ENCODE results near the gene CEP170. TPM values are rescaled to one million over a fixed set of nuclear protein-coding genes. Genes with fewer than 3 reads are reported as not detected.
"Not testable (repeated sequence)": the region's sequence is repeated elsewhere in the genome, so short reads cannot be mapped to it uniquely, and the experiment has no call there.

CEP170 gene
- total RNA-seq, 2 donors from 2014 or later = 40.7 to 40.8 TPM

GRCh38 chr1:243107171-243107570 is 147.9 kb downstream of the CEP170 start:
- intact Hi-C loops (cut with DNase I) = not testable (repeated sequence)

GRCh38 chr1:243105652-243106332 is 149.3 kb downstream of the CEP170 start:
- intact Hi-C loops (cut with DNase I); ATAC-seq; DNase-seq: not testable (repeated sequence)

More at GRCh38 chr1:243107171-243107570, 147.9 kb downstream of the CEP170 start:
- ATAC-seq = peak in 1 of 2 donors; percentile 74
- DNase-seq = not testable (repeated sequence)

GRCh38 chr1:243105104-243105503 is 150.0 kb downstream of the CEP170 start:
- DNase-seq; intact Hi-C loops (cut with DNase I): not testable (repeated sequence)
- ATAC-seq = peak in 1 of 2 donors; percentile 86

- ATAC-seq; DNase-seq; intact Hi-C loops (cut with DNase I): not testable (repeated sequence)
Observed at GRCh38 chr1:243104452-243104851, 150.6 kb downstream of the CEP170 start.

GRCh38 chr1:243101551-243102050 is 153.5 kb downstream of the CEP170 start:
- ATAC-seq = peak; percentile 29 to 76
- DNase-seq = peak; percentile 26
- intact Hi-C loops (cut with DNase I) = not testable (repeated sequence)

GRCh38 chr1:243087368-243087767 is 167.7 kb downstream of the CEP170 start:
- DNase-seq; intact Hi-C loops (cut with DNase I); ATAC-seq: not testable (repeated sequence)

Other genes with a start within 250 kb of the CEP170 start
- 10 to 100 TPM; 22.5 to 23.8 TPM for gene SDCCAG8, start 760 bp upstream of the CEP170 start, total RNA-seq